Urinary bladder (tissue), 4 donors: ENCODE measurements around the gene ADGRG3. TPM values are rescaled to one million over a fixed set of nuclear protein-coding genes. Genes with fewer than 3 reads are reported as not detected.
"Not testable (repeated sequence)": the region's sequence is repeated elsewhere in the genome, so short reads cannot be mapped to it uniquely, and the experiment has no call there.

Experiments
- DNase-seq: peaks from one replicate; pipeline ENCODE4 v3.0.0-alpha.2; 2015; ENCODE audit errors: extremely low spot score
- H3K27ac ChIP-seq: one replicate; pipeline ENCODE4 v1.5.1; 2013; ENCODE audit warnings: low read depth, mild to moderate bottlenecking, moderate library complexity
- H3K36me3 ChIP-seq: one replicate; pipeline ENCODE4 v1.6.1; 2013; ENCODE audit warnings: mild to moderate bottlenecking, moderate library complexity; ENCODE audit not compliant: insufficient read depth
- H3K4me1 ChIP-seq: one replicate; pipeline ENCODE4 v1.6.1; 2013; ENCODE audit warnings: mild to moderate bottlenecking, moderate library complexity; ENCODE audit not compliant: insufficient read depth
- H3K4me3 ChIP-seq: one replicate; pipeline ENCODE4 v1.5.1; 2013; ENCODE audit warnings: low read depth, low read length
- WGBS: extraction: QIAGEN DNeasy Blood & Tissue Kit; methylation state at CpG from one replicate; pipeline ENCODE4 v1.1.7; 2013; 5-methylcytosine and 5-hydroxymethylcytosine counted together
- polyA plus RNA-seq: library from polyadenylated mRNA; stranded (reverse); fragments of 200-250 nt; gene quantifications from one replicate; pipeline ENCODE4 v1.2.3, GENCODE V29; 2013
- total RNA-seq: library from RNA; depleted of rRNA; stranded (reverse); fragments of >200 nt; gene quantifications from one replicate; pipeline ENCODE4 v1.2.3, GENCODE V29; 2014
- donor health status: healthy with polysubstance abuse.
- donor health status: healthy.

ADGRG3 gene
- total and polyA plus RNA-seq, 2 donors: 1.2 to 1.5 TPM

DNA sequence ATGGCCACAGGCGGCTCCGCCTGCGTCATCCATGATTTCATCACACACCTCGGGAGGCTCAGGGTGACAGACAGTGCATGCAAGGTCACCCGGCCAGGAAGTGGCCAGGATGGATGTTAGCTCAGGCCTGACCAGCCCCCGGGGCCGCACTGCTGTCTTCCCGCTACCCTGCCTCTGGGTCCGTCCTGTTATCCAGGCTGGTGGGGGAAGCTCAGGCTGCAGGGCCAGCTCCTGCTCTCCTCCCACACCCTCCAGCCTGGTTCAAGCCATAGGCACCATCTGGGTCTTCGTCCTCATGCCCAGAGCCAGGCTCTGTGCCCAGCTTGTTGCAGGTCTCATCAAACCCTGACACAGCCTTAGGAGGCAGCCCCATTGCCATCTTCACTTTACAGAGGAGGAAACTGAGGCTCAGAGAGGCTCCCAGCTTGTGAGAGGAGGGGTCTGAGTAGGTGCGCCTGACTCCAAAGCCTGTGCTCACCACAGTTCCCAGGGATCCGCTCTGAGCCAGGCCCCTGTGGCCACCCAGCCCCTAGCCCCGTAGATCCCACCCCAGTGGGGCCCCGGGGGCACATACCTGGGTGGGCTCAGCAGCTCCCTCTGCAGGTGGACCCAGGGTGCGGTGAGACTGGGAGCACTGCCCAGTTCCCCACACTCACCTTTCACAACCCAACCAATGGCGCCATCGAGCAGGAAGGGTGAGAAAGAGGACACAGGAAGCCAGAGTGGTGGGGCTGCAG, 412 bp upstream of the ADGRG3 start:
- 78% methylated on average over 17 of the region's 17 CpGs for WGBS
- DNase-seq: no peak
- Histone ChIP-seq H3K27ac (no peak overlapping the region), H3K36me3 (no peaks in the 10 kb centered on the region), H3K4me3 (no peak overlapping the region), H3K4me1 (no peaks in the 10 kb centered on the region)

- Histone ChIP-seq H3K4me1 (no peaks in the 10 kb centered on the region), H3K4me3 (no peak overlapping the region), H3K36me3 (no peaks in the 10 kb centered on the region), H3K27ac (no peak overlapping the region)
- no peak for DNase-seq
- 82% methylated on average over 20 of the region's 20 CpGs for WGBS
Observed at GRCh38 chr16:57668630-57669475, 747 bp downstream of the ADGRG3 start.

DNA sequence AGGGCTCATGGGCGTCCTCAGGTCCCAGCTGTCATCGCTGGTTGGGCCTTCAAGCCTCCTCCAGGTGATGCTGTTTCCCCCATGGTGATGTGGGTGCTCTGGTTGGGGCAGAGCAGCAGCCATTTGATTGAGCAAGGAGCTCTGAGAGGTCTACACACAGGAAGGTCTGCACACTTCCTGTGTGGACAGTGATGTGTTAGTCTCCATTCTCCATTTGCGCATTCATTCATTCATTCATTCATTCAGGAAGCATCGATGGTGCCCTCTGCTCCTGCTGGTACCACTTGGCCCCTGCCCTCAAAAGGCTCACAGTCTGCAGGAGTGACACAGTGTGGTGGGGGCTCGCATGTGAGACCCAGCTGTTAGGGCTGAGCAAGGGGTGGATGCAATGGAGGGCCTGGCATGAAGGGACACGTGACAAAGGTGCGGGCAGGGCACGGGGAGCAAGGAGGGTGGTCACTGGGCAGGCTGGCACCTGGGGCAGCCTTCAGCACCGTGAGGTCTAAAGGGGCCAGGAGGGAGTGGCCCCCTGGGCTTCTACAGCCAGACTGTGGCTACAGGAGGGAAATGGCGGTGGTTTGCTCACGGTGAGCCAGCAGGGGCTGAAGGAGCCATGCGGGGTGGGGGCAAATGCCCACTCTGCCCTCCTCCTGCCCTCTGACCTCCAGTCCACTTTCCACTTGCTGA, 1.5 kb downstream of the ADGRG3 start:
- DNase-seq: no peak
- Histone ChIP-seq H3K4me3 (no peak overlapping the region), H3K4me1 (no peaks in the 10 kb centered on the region), H3K36me3 (no peaks in the 10 kb centered on the region), H3K27ac (no peak overlapping the region)
- WGBS: 89% methylated on average over 12 of the region's 12 CpGs

GRCh38 chr16:57670196-57670595, 2.1 kb downstream of the ADGRG3 start:
- H3K36me3 ChIP-seq: no peaks in the 10 kb centered on the region
- H3K27ac ChIP-seq: no peak overlapping the region
- H3K4me3 ChIP-seq: no peak overlapping the region
- no peak for DNase-seq
- no peaks in the 10 kb centered on the region for H3K4me1 ChIP-seq
- 49% methylated on average over 4 of the region's 4 CpGs for WGBS

- H3K27ac ChIP-seq, DNase-seq, H3K36me3 ChIP-seq, H3K4me1 ChIP-seq, H3K4me3 ChIP-seq: not testable (repeated sequence)
- WGBS: 71% methylated on average over 7 of the region's 7 CpGs
Observed at GRCh38 chr16:57671451-57671850, 3.3 kb downstream of the ADGRG3 start.

DNA sequence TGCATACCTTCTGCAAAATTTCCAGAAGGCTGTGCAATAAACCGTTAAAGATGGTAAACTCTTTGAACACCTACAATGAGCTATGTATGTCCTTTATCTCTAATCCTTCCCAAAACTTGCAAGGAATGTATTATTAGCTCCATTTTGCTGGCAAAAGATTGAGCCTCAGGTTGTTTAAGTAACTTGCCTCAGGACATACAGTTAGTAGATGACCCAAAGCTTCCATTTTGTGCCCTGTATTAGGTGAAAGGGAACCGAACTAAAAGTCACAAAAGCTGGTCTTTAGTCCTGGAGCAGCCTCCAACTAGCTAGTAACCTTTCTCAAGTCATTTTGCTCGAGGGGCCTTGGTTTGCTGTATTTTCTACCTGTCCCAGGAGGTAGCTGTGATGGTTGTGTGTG, 4.3 kb downstream of the ADGRG3 start:
- Histone ChIP-seq H3K27ac (no peak overlapping the region), H3K36me3 (no peaks in the 10 kb centered on the region), H3K4me1 (no peaks in the 10 kb centered on the region), H3K4me3 (no peak overlapping the region)
- no peak for DNase-seq
- 72% methylated on average over 3 of the region's 3 CpGs for WGBS

DNA sequence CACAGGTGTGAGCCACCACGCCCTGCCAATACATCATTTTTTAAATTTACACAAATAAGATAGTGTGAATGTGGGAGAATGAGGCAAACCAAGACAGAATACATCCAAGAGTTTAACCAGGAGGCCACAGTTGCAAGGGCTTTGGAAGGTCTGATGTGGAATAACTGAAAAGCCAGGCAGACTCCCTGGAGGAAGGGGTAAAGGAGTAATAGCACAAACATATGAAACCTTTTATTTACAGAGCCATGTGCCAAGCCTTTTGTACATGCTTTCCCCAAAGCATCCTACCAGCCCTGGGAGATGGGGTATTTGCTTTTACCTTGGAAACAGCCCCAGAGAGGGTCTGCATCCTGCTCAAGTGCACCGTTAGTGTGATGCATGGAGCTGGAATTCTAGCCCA, 4.7 kb downstream of the ADGRG3 start:
- WGBS: 91% methylated on average over 2 of the region's 2 CpGs
- Histone ChIP-seq H3K27ac (no peak overlapping the region), H3K4me3 (no peak overlapping the region), H3K4me1 (no peaks in the 10 kb centered on the region), H3K36me3 (no peaks in the 10 kb centered on the region)
- no peak for DNase-seq

DNA sequence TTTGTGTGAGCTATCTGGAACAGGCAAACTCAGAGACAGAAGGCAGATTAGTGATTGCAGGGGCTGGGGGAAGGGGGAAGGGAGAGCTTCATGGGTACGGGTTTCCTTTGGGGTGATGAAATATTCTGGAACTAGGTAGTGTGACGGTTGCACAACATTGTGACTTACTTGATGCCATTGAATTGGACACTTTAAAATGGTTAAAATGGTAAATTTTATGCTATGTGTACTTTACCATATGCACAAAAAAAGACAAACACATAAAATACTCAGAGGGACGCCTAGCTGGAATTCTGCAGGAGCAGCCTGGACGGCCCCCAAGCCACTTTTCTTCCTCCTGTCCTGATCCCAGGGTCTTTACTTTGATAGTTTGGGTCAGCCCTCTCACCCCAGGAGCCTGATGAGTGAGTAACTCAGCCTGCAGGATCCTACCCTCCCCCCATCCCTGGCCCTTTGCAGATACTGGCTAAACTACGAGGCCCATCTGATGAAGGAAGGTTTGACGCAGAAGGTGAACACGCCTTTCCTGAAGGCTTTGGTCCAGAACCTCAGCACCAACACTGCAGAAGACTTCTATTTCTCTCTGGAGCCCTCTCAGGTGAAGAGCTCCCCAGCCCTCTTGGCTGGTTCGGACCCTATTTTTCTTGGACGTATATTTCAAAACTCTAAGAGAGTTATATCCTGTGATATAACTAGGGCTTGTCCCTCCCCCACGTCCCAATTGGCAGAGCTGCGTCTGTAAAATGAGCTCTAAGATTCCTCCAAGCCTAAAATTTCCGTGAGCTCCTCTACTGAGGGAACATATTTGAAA, 7.8 kb downstream of the ADGRG3 start:
- 38% methylated on average over 12 of the region's 12 CpGs for WGBS
- DNase-seq: no peak
- H3K4me3 ChIP-seq: no peak overlapping the region
- no peak overlapping the region for H3K27ac ChIP-seq
- H3K36me3 ChIP-seq: no peaks in the 10 kb centered on the region
- H3K4me1 ChIP-seq: no peaks in the 10 kb centered on the region

DNA sequence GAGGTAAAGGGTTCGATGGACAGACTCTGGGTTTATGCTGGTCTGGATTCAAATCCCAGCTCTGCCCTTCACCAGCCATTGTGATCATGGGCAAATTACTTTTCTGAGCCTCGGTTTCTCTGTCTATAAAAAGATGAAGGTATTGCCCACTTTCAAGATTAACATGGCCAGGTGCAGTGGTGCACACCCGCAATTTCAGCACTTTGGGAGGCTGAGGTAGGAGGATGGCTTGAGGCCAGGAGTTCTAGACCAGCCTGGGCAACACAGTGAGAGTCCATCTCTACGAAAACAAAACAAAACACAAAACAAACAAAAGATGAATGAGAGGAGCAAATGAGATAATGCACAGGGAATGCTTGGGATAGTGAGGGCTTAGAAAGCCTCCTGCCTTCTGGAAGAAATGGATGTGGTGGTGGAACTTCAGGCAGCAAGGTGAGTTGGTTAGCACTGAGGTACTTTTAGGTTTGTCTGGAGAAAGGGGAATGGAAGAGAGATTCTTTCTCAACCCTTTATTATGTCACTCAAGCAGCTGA, 8.5 kb downstream of the ADGRG3 start:
- WGBS: 75% methylated on average over 4 of the region's 4 CpGs
- H3K36me3 ChIP-seq: no peaks in the 10 kb centered on the region
- no peak for DNase-seq
- H3K4me3 ChIP-seq: no peak overlapping the region
- no peaks in the 10 kb centered on the region for H3K4me1 ChIP-seq
- H3K27ac ChIP-seq: no peak overlapping the region

GRCh38 chr16:57677622-57678369, 9.7 kb downstream of the ADGRG3 start:
- Histone ChIP-seq H3K4me1 (no peaks in the 10 kb centered on the region), H3K27ac (no peak overlapping the region), H3K4me3 (no peak overlapping the region), H3K36me3 (no peaks in the 10 kb centered on the region)
- WGBS: 69% methylated on average over 14 of the region's 14 CpGs
- DNase-seq: no peak

- H3K4me3 ChIP-seq: no peak overlapping the region
- no peaks in the 10 kb centered on the region for H3K36me3 ChIP-seq
- 72% methylated on average over 12 of the region's 12 CpGs for WGBS
Observed at GRCh38 chr16:57679016-57679415, 10.9 kb downstream of the ADGRG3 start.

DNA sequence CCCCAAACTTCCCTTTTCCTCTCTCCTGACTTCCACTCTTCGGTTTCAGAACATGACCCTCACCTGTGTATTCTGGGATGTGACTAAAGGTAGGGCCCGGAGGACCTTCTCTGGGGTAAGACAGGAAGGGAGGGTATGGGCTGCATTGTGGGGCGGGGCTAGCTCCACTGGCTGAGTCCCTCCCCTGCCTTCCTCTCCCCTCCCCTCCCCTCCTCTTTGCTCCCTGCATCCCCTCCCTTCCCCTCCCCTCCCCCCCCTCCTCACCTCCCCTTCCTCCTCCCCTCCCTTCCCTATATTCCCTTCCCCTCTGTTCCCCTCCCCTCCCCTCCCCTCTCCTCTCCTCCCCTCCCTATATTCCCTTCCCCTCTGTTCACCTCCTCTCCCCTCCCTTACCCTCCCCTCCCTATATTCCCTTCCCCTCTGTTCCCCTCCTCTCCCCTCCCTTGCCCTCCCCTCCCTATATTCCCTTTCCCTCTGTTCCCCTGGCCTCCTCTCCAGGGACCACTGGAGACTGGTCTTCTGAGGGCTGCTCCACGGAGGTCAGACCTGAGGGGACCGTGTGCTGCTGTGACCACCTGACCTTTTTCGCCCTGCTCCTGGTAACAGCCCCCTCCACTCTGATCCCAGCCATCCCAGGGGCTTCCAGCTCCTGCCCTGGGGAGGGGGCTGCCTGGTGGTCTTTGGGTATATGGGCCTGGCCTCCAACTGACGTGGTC, 11.8 kb downstream of the ADGRG3 start:
- WGBS: 79% methylated on average over 7 of the region's 7 CpGs
- Histone ChIP-seq H3K4me1 (no peaks in the 10 kb centered on the region), H3K27ac (no peak overlapping the region), H3K36me3 (no peaks in the 10 kb centered on the region), H3K4me3 (no peak overlapping the region)
- no peak for DNase-seq

More at GRCh38 chr16:57679016-57679415, 10.9 kb downstream of the ADGRG3 start:
- no peaks in the 10 kb centered on the region for H3K4me1 ChIP-seq
- no peak overlapping the region for H3K27ac ChIP-seq
- no peak for DNase-seq
